ENCODE data around the gene UBE3C.
"Not testable (repeated sequence)": the region's sequence is repeated elsewhere in the genome, so short reads cannot be mapped to it uniquely, and the experiment has no call there.

Gene UBE3C

DNA sequence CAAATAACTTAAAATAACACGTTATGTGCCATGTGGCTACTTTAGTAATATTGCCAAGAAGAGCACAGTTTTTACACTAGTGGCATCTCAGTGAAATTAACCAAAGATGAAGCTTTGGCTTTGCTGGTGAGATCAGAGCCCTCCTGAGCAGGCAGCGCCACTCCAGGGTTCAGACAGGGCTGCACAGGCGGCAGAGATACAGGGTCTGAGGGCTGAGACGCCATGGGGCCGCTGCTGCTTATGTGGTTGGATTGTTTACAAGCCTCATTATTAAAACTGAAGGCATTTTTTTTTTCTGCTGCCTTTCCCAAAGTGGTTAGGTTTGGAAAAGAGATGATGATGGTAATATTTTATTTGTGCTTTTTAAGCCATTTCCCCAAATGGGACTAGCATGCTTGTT, 129.2 kb downstream of the UBE3C start:
- Histone ChIP-seq H3K4me1 (ENCODE audit: control insufficient read depth, low read depth, low read length) (no peaks in the 10 kb centered on the region), H3K27ac (ENCODE audit: low read length) (no peak overlapping the region), H3K36me3 (ENCODE audit: control insufficient read depth, low read depth, low read length) (peaks cover 36% of the 10 kb centered on the region), H3K9me3 (ENCODE audit: control insufficient read depth, low read depth, low read length) (no peaks in the 10 kb centered on the region), H3K4me3 (ENCODE audit: low read length) (no peak overlapping the region), H3K27me3 (ENCODE audit: control insufficient read depth, insufficient read depth, low read length) (no peaks in the 10 kb centered on the region), H3K9ac (ENCODE audit: low read length) (no peak overlapping the region)

DNA sequence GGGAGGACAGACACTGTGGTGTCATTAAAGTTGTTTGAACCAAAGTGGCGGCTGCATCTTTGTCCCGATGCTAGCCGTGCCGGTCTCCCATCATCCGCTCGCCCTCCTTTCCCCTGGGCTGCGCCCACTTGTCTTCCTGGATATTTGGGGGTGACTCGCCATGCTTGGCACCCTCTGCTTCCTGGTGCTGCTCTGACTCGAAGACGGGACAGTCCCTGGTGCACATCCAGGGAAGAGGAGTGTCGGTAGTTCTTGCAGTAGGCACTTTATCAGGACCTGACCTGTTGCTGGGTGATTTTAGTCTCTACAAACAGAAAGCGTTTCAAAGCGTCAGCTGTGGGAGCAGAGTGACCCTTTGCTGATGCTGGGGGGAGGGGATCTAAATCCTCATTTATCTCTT, 129.8 kb downstream of the UBE3C start:
- Histone ChIP-seq H3K36me3 (ENCODE audit: control insufficient read depth, low read depth, low read length) (peaks cover 34% of the 10 kb centered on the region), H3K27ac (ENCODE audit: low read length) (no peak overlapping the region), H3K9ac (ENCODE audit: low read length) (no peak overlapping the region), H3K4me1 (ENCODE audit: control insufficient read depth, low read depth, low read length) (no peaks in the 10 kb centered on the region), H3K27me3 (ENCODE audit: control insufficient read depth, insufficient read depth, low read length) (no peaks in the 10 kb centered on the region), H3K9me3 (ENCODE audit: control insufficient read depth, low read depth, low read length) (no peaks in the 10 kb centered on the region), H3K4me3 (ENCODE audit: low read length) (no peak overlapping the region)

DNA sequence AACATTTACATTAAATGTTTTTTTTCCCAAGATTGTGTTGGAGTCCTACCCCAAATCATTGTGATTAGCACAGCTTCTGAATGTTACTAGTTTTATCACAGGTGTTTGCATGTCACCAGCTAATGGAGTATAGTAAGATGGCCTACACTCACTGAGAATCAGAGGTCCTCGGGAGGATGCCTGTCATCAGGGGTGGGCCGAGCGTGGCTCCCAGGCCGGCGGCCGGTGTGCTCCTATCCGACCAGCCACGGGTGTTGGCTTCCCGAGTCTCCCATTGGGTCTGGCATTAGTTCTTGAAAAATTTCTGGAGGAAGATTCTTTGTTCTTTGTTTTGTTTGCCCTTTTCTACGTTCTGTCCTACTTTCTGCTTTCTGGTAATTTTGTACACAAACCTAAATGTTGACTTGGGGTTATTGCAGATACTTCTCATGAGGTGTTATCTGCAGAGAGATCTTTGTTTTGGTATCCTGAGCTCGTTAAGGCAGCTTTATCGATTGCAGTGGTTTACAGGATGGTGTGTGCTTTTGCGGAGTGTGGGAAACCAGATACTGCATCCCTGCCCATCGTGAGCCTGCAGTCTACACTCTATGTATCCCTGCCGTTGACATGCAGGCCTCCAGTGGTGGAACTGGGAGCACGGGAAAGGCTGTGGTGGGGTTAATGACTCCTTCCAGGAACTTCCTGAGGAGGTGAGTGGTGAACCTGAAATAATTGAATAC, 130.8 kb downstream of the UBE3C start:
- H3K27me3 ChIP-seq (ENCODE audit: control insufficient read depth, insufficient read depth, low read length): no peaks in the 10 kb centered on the region
- H3K9ac ChIP-seq (ENCODE audit: low read length): no peak overlapping the region
- H3K36me3 ChIP-seq (ENCODE audit: control insufficient read depth, low read depth, low read length): peaks cover 28% of the 10 kb centered on the region
- H3K27ac ChIP-seq (ENCODE audit: low read length): no peak overlapping the region
- no peaks in the 10 kb centered on the region for H3K9me3 ChIP-seq (ENCODE audit: control insufficient read depth, low read depth, low read length)
- no peaks in the 10 kb centered on the region for H3K4me1 ChIP-seq (ENCODE audit: control insufficient read depth, low read depth, low read length)
- H3K4me3 ChIP-seq (ENCODE audit: low read length): no peak overlapping the region

DNA sequence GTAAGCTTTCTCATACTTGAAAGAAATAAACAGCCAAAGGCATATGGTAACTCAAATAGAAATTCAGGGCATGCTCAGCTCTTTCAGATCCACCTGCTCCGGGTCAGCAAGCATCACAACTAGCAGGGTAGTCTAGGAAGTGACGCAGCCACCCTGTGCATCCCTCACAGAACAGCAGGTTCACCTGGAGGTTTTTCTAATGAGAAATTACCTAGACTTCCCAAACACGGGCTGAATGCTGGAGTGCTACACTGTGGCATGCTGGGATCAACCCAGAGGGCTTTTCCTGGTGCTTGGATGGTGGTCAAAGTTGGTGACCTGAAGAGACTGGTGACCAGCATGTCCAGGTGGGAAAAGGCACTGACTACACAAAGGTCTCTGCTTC, 131.3 kb downstream of the UBE3C start:
- Histone ChIP-seq H3K27me3 (ENCODE audit: control insufficient read depth, insufficient read depth, low read length) (no peaks in the 10 kb centered on the region), H3K9me3 (ENCODE audit: control insufficient read depth, low read depth, low read length) (no peaks in the 10 kb centered on the region), H3K4me3 (ENCODE audit: low read length) (no peak overlapping the region), H3K9ac (ENCODE audit: low read length) (no peak overlapping the region), H3K4me1 (ENCODE audit: control insufficient read depth, low read depth, low read length) (no peaks in the 10 kb centered on the region), H3K27ac (ENCODE audit: low read length) (no peak overlapping the region), H3K36me3 (ENCODE audit: control insufficient read depth, low read depth, low read length) (peaks cover 27% of the 10 kb centered on the region)

DNA sequence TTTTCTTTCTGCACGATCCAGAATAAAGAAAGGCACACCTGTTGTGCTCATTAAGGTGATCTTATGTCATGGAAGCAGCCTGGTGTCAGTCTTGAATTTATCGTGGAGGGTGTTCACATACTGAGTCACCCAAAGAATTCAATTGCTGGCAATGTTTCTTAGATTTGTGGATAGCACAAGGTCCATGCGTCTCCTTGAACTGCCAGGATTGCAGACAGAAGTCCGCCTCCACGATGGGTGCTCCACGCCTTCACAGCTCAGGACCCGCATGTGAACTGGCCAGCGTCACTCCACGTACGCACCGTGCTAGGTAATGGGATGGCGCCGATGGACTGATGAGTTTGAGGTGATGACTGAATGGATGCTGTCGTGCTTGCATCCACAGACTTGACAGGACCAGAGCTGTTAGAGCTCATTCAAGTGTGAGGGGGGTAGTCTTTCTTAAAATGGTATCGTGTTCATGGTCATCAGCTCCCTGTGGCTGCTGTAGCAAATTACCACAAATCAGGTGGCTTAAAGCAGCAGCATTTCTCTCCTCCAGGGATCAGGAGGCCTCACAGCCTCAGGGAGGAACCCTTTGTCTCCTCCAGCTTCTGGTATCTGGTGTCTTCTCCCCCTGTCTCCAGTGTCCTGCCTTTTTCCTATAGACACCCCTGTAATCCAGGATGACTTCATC, 132.7 kb downstream of the UBE3C start:
- Histone ChIP-seq H3K36me3 (ENCODE audit: control insufficient read depth, low read depth, low read length) (peaks cover 21% of the 10 kb centered on the region), H3K27ac (ENCODE audit: low read length) (no peak overlapping the region), H3K4me1 (ENCODE audit: control insufficient read depth, low read depth, low read length) (no peaks in the 10 kb centered on the region), H3K9me3 (ENCODE audit: control insufficient read depth, low read depth, low read length) (no peaks in the 10 kb centered on the region), H3K9ac (ENCODE audit: low read length) (no peak overlapping the region), H3K4me3 (ENCODE audit: low read length) (no peak overlapping the region), H3K27me3 (ENCODE audit: control insufficient read depth, insufficient read depth, low read length) (no peaks in the 10 kb centered on the region)

DNA sequence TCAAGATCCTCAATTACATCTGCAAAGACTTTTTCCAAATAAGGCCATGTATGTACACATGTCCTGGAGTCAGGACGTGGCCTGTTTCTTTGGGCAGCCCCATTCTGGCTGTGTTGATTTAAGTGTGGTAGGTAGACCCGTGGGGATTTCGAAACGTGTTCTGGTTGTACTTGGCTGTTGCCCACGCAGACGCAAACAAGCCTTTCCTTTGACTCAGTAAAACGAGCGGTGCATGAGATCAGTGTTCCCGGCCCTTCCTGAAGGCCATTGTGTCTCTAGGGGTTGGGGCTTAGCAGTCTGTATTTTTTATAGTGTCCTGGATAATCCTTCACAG, 133.2 kb downstream of the UBE3C start:
- H3K36me3 ChIP-seq (ENCODE audit: control insufficient read depth, low read depth, low read length): peaks cover 21% of the 10 kb centered on the region
- no peak overlapping the region for H3K9ac ChIP-seq (ENCODE audit: low read length)
- no peak overlapping the region for H3K4me3 ChIP-seq (ENCODE audit: low read length)
- H3K4me1 ChIP-seq (ENCODE audit: control insufficient read depth, low read depth, low read length): no peaks in the 10 kb centered on the region
- no peak overlapping the region for H3K27ac ChIP-seq (ENCODE audit: low read length)
- no peaks in the 10 kb centered on the region for H3K9me3 ChIP-seq (ENCODE audit: control insufficient read depth, low read depth, low read length)
- no peaks in the 10 kb centered on the region for H3K27me3 ChIP-seq (ENCODE audit: control insufficient read depth, insufficient read depth, low read length)

DNA sequence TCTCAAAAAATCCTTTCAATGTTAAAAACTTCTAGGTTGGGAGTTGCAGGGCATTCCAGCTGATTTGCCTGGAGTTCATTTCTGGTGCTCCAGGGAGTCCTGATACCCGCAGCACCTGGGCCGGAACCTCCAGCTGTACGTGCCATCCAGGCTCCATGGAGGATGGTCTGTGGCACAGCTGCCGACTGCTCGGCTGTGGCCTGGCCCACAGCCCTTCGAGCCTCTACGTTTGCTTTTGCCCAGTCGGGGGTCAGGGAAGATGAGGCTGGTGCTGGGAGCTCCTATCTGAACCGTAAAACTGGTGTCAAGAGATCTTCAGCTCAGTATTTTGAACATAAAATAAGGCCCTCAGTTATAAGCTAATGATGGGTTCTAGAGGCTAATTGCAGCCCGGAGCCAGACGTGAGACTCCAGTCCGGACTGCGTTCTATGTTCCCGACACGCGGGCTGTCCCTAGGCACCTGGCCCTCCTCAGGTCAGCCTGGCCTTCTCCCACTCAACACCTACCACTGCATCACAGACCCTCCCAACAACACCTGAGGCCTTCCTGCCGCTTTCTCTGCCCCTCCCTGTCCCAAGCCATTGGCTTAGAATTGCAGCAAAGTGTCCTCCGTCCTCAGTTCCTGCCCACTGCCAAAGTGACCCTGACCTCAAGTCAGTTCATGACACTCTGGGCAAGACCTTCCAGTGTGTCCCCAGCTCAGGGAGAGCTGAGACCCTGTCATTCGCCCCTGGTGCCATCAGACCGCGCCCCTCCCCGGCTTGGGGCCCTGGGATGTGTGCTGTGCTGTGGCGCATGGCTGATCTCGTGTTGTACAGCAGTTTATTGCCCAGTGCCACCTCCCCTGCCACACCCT, 133.9 kb downstream of the UBE3C start:
- Histone ChIP-seq H3K27me3 (ENCODE audit: control insufficient read depth, insufficient read depth, low read length) (no peaks in the 10 kb centered on the region), H3K4me3 (ENCODE audit: low read length) (no peak overlapping the region), H3K9me3 (ENCODE audit: control insufficient read depth, low read depth, low read length) (no peaks in the 10 kb centered on the region), H3K9ac (ENCODE audit: low read length) (no peak overlapping the region), H3K27ac (ENCODE audit: low read length) (no peak overlapping the region), H3K4me1 (ENCODE audit: control insufficient read depth, low read depth, low read length) (no peaks in the 10 kb centered on the region), H3K36me3 (ENCODE audit: control insufficient read depth, low read depth, low read length) (peaks cover 17% of the 10 kb centered on the region)

DNA sequence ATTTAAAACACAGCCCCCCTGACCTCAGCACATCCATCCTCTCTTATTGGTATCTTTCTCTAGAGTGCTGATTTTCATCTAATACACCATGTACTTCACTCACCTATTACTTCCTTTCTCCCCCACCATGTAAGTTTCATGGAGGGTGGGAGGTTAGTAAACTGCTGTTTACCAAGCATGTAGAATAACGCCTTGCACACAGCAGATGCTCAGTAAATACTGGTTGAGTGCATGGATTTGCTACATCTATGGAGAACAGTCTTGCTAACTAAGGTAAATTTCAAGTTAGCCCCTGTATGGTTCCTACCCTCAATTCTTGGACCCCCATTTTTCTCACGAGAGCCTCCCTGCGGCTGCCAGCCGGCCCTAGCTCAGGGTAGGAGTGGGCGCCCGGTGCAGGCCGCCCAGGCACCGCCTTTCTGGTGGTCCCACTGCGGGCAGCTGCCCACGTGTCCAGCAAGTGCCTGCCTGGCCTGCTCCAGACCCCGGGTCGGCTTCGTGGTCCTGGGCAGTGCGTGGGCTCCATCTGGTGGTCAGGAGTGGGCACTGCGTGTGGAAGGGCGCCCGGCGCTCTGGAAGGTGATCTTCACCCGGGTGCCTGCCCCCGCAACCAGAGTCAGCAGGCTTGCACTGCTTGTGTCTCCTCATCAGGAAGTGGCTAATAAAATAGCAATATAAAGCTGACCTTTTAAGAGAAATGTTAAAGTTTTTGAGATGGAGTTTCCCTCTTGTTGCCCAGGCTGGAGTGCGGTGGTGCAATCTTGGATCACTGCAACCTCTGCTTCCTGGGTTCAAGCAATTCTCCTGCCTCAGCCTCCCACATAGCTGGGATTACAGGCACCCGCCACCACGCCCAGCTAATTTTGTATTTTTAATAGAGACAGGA, 134.7 kb downstream of the UBE3C start:
- no peak overlapping the region for H3K27ac ChIP-seq (ENCODE audit: low read length)
- no peaks in the 10 kb centered on the region for H3K4me1 ChIP-seq (ENCODE audit: control insufficient read depth, low read depth, low read length)
- peaks cover 8% of the 10 kb centered on the region for H3K36me3 ChIP-seq (ENCODE audit: control insufficient read depth, low read depth, low read length)
- H3K27me3 ChIP-seq (ENCODE audit: control insufficient read depth, insufficient read depth, low read length): no peaks in the 10 kb centered on the region
- H3K4me3 ChIP-seq (ENCODE audit: low read length): no peak overlapping the region
- no peak overlapping the region for H3K9ac ChIP-seq (ENCODE audit: low read length)
- H3K9me3 ChIP-seq (ENCODE audit: control insufficient read depth, low read depth, low read length): no peaks in the 10 kb centered on the region

DNA sequence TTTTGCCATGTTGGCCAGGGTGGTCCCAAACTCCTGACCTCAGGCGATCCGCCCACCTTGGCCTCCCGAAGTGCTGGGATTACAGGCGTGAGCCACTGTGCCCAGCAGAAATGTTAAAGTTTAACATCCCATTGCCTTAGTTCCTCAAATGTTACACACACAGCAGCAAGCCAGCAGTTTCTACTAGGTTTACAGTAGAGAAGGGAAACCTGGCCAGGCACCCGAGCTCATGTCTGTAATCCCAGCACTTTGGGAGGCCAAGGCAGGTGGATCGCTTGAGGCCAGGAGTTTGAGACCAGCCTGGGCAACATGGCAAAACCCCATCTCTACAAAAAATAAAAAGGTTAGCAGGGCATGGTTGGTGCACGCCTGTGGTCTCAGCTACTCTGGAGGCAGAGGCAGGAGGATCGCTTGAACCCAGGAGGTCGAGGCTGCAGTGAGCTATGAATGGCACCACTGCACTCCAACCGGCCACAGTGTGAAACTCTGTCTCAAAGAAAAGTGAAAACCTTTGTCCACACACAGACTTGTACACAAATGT, 135.4 kb downstream of the UBE3C start:
- H3K36me3 ChIP-seq (ENCODE audit: control insufficient read depth, low read depth, low read length); H3K27ac ChIP-seq (ENCODE audit: low read length); H3K4me3 ChIP-seq (ENCODE audit: low read length); H3K9ac ChIP-seq (ENCODE audit: low read length); H3K4me1 ChIP-seq (ENCODE audit: control insufficient read depth, low read depth, low read length); H3K9me3 ChIP-seq (ENCODE audit: control insufficient read depth, low read depth, low read length); H3K27me3 ChIP-seq (ENCODE audit: control insufficient read depth, insufficient read depth, low read length): not testable (repeated sequence)

DNA sequence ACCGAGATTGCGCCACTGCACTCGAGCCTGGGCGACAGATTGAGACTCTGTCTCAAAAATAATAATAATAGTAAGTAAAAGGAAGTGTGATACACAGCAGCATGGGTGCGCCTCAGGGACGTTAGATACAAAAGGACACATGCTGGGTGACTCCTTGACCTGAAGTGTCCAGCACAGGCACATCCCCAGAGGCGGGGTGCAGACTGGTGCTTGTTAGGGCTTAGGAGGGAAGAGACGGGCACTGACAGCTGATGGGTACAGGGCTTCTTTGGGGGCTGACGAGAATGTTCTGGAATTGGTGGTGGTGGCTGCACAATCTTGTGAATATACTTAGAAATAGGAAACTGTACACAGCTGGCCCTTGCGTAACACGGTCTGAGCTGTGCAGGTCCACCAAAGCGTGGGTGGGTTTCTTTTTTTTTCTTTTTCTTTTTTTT, 136.3 kb downstream of the UBE3C start:
- Histone ChIP-seq H3K27ac (ENCODE audit: low read length) (no peak overlapping the region), H3K4me1 (ENCODE audit: control insufficient read depth, low read depth, low read length) (no peaks in the 10 kb centered on the region), H3K9me3 (ENCODE audit: control insufficient read depth, low read depth, low read length) (no peaks in the 10 kb centered on the region), H3K4me3 (ENCODE audit: low read length) (no peak overlapping the region), H3K36me3 (ENCODE audit: control insufficient read depth, low read depth, low read length) (no peaks in the 10 kb centered on the region), H3K27me3 (ENCODE audit: control insufficient read depth, insufficient read depth, low read length) (no peaks in the 10 kb centered on the region), H3K9ac (ENCODE audit: low read length) (no peak overlapping the region)

DNA sequence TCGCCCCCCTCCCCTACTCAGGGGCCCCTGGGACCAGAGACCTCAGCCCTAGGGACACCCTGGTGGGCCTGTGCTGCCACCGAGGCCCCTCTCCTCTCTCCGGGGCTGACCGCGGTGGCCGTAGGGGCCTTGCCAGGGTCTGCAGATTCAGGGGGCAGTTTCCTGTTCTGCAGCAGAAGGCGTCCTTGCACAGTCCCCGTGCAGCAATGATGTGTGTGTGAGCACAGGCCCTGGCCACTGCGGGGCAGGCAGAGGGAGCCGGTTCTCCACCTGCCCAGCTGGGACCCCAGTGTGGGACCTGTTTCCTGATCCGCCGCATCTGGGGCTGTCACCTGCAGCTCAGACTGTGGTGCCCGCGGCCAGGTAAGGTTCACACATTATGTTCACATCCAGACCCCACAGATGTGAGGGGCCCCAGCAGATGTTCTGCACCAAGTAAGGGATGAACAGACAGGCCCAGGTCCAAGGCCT, 137.4 kb downstream of the UBE3C start:
- Histone ChIP-seq H3K27ac (ENCODE audit: low read length) (no peak overlapping the region), H3K27me3 (ENCODE audit: control insufficient read depth, insufficient read depth, low read length) (no peaks in the 10 kb centered on the region), H3K9ac (ENCODE audit: low read length) (no peak overlapping the region), H3K36me3 (ENCODE audit: control insufficient read depth, low read depth, low read length) (no peaks in the 10 kb centered on the region), H3K4me3 (ENCODE audit: low read length) (no peak overlapping the region), H3K4me1 (ENCODE audit: control insufficient read depth, low read depth, low read length) (no peaks in the 10 kb centered on the region), H3K9me3 (ENCODE audit: control insufficient read depth, low read depth, low read length) (no peaks in the 10 kb centered on the region)

Data from iPS-18a (cell line).